GM11168 (cell line): ENCODE measurements around the gene KRTAP4-4.
"Not testable (repeated sequence)": the region's sequence is repeated elsewhere in the genome, so short reads cannot be mapped to it uniquely, and the experiment has no call there.

Experiments used
- in situ Hi-C: fragments of 300-500 bp; cut with MboI; formaldehyde crosslinking; loops from one replicate; pipeline ENCODE4 v1.12.0; 2022; ENCODE audit warnings: low sequenced_read_pairs; ENCODE audit not compliant: unreplicated experiment

KRTAP4-4 gene

DNA sequence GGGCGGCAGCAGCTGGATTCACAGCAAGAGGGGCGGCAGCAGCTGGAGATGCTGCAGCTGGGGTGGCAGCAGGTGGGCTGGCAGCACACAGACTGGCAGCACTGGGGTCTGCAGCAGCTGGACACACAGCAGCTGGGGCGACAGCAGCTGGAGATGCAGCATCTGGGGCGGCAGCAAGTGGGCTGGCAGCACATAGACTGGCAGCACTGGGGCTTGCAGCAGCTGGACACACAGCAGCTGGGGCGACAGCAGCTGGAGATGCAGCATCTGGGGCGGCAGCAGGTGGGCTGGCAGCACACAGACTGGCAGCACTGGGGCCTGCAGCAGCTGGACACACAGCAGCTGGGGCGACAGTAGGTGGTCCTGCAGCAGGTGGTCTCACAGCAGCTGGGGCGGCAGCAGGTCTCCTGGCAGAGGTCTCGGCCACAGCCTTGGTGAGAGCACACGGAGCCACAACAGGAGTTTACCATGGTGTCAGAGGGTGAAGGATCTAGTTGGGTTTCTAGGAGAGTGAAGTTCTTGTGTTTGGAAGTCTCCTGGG, 42.6 kb downstream of the KRTAP4-4 start, which contains the start of gene KRTAP4-11:
Gene KRTAP4-11, minus strand, starts transcription at position 528 of the 541 bp plus-strand sequence. Its CDS starts 58 bp downstream, at position 470.
- in situ Hi-C loops, result not testable (repeated sequence)

DNA sequence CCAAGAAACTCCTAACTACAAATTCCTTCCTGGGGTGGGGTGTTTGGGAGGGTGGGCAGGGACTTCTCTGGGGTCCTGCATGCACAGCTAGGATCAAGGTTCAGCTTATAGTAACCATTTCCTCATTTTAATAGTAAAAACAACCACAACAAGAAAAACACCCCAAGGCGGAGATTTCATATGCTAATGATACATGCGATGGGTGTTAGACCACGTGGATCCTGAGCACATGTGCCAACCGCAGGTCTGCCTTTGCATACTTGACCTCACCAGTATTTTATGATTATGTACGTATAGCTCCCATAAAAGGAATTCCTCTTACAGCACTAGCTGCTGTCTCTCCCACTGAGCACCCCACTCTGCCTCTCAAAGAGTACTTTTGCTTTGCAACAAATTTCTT, 44.3 kb downstream of the KRTAP4-4 start:
- in situ Hi-C loops, result no loop called here

DNA sequence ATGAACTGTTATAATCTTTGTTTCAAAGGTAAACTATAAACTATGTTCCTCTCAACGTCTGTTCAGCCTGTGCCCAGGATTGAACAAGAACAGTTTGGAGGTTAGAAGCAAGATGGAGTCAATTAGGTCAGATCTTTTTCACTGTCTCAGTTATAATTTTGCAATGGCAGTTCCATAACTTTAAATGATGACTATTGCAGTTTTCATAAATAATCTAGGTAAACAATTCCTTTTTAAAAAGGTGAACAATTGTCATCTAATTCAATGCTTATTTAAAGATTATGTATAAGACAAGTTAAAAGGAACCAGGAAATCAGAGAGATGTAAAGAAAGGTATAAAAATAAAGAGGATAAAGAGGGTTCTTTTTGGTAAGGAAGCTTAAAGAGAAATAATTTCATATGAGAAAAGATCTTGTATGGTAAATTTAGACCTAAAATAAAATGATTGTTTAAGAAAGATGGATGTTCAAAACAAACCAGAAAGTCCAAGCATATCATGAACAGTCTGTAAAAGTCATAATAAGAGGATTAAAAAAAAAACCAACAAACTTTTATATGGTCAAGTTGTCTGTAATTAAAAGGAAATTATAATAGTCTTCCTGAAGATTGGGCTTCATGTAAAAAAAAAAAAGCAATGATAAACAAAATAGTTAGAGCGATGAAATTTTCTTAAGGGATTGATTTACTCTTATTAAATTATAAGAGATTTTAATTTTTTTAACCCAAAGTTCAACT, 49.2 kb downstream of the KRTAP4-4 start:
- in situ Hi-C loops, result no loop called here
